ENCODE results near the gene COL9A2.
A peak's percentile ranks its signal among the peaks of the same experiment; 100 is the strongest.
"Not testable (repeated sequence)": the region's sequence is repeated elsewhere in the genome, so short reads cannot be mapped to it uniquely, and the experiment has no call there.

Gene COL9A2

GRCh38 chr1:40316595-40317393, at the start of gene COL9A2:
TSS of gene COL9A2 (minus strand) at chr1:40317286. CDS start at chr1:40317197, 89 bp downstream.
- TF ChIP-seq POLR2A (IDR thresholded peaks at IDR 0.05; ENCODE audit: low read depth, low read length): no peak
- DNase-seq (ENCODE audit: insufficient read length, low spot score): no peak
- no peak for FAIRE-seq

- FAIRE-seq (no peak), DNase-seq (ENCODE audit: insufficient read length, low spot score) (no peak)
- no peak for TF ChIP-seq POLR2A (IDR thresholded peaks at IDR 0.05; ENCODE audit: low read depth, low read length)
Measured at GRCh38 chr1:40363721-40364120, 46.6 kb upstream of the COL9A2 start.

- FAIRE-seq (no peak), DNase-seq (ENCODE audit: insufficient read length, low spot score) (peak; percentile 25)
- no peak for TF ChIP-seq POLR2A (IDR thresholded peaks at IDR 0.05; ENCODE audit: low read depth, low read length)
Measured at GRCh38 chr1:40362699-40363098, 45.6 kb upstream of the COL9A2 start.

- DNase-seq (ENCODE audit: insufficient read length, low spot score) (no peak), FAIRE-seq (no peak)
- no peak for TF ChIP-seq POLR2A (IDR thresholded peaks at IDR 0.05; ENCODE audit: low read depth, low read length)
Measured at GRCh38 chr1:40362199-40362598, 45.1 kb upstream of the COL9A2 start.

- FAIRE-seq: no peak
- TF ChIP-seq POLR2A (IDR thresholded peaks at IDR 0.05; ENCODE audit: low read depth, low read length): no peak
Measured at GRCh38 chr1:40361637-40362036, 44.6 kb upstream of the COL9A2 start.

GRCh38 chr1:40361201-40361600, 44.1 kb upstream of the COL9A2 start:
- FAIRE-seq: no peak
- no peak for DNase-seq (ENCODE audit: insufficient read length, low spot score)
- no peak for TF ChIP-seq POLR2A (IDR thresholded peaks at IDR 0.05; ENCODE audit: low read depth, low read length)

More at GRCh38 chr1:40361637-40362036, 44.6 kb upstream of the COL9A2 start:
- DNase-seq (ENCODE audit: insufficient read length, low spot score): no peak

GRCh38 chr1:40360631-40361030, 43.5 kb upstream of the COL9A2 start:
- FAIRE-seq (no peak), DNase-seq (ENCODE audit: insufficient read length, low spot score) (no peak)
- TF ChIP-seq POLR2A (IDR thresholded peaks at IDR 0.05; ENCODE audit: low read depth, low read length): no peak

- FAIRE-seq: no peak
- no peak for TF ChIP-seq POLR2A (IDR thresholded peaks at IDR 0.05; ENCODE audit: low read depth, low read length)
- DNase-seq (ENCODE audit: insufficient read length, low spot score): no peak
Measured at GRCh38 chr1:40357625-40358024, 40.5 kb upstream of the COL9A2 start.

GRCh38 chr1:40353082-40353481, 36.0 kb upstream of the COL9A2 start:
- no peak for FAIRE-seq
- no peak for TF ChIP-seq POLR2A (IDR thresholded peaks at IDR 0.05; ENCODE audit: low read depth, low read length)

GRCh38 chr1:40352126-40352525, 35.0 kb upstream of the COL9A2 start:
- FAIRE-seq (no peak), DNase-seq (ENCODE audit: insufficient read length, low spot score) (no peak)
- no peak for TF ChIP-seq POLR2A (IDR thresholded peaks at IDR 0.05; ENCODE audit: low read depth, low read length)

More at GRCh38 chr1:40353082-40353481, 36.0 kb upstream of the COL9A2 start:
- no peak for DNase-seq (ENCODE audit: insufficient read length, low spot score)

- DNase-seq (ENCODE audit: insufficient read length, low spot score): no peak
- no peak for FAIRE-seq
- TF ChIP-seq POLR2A (IDR thresholded peaks at IDR 0.05; ENCODE audit: low read depth, low read length): no peak
Measured at GRCh38 chr1:40351124-40351523, 34.0 kb upstream of the COL9A2 start.

- no peak for DNase-seq (ENCODE audit: insufficient read length, low spot score)
- FAIRE-seq: no peak
- no peak for TF ChIP-seq POLR2A (IDR thresholded peaks at IDR 0.05; ENCODE audit: low read depth, low read length)
Measured at GRCh38 chr1:40350391-40350790, 33.3 kb upstream of the COL9A2 start.

- DNase-seq (ENCODE audit: insufficient read length, low spot score) (peak; percentile 61), FAIRE-seq (peak; percentile 52)
- TF ChIP-seq POLR2A (IDR thresholded peaks at IDR 0.05; ENCODE audit: low read depth, low read length): no peak
Measured at GRCh38 chr1:40344597-40344996, 27.5 kb upstream of the COL9A2 start.

GRCh38 chr1:40342381-40342717, 25.3 kb upstream of the COL9A2 start:
- FAIRE-seq; DNase-seq (ENCODE audit: insufficient read length, low spot score): not testable (repeated sequence)

All from H54 (cell line).